Suprapubic skin (tissue), 4 donors: ENCODE data around the gene PF4V1.

Experiments used
- CTCF ChIP-seq, 2 donors: fragments of 200-600 bp in 1 of 2; fragments of 450-650 bp in 1 of 2; sonication (generic) in 1 of 2; IDR thresholded peaks; one replicate each; pipeline ENCODE4 v1.5.1; 2016 to 2019; ENCODE audit warnings: antibody characterized with exemption in 2 of 2, mild to moderate bottlenecking in 1 of 2, moderate library complexity in 1 of 2
- EP300 ChIP-seq: sonication (generic); formaldehyde crosslinking; IDR thresholded peaks from one replicate; pipeline ENCODE4 v1.6.1; 2017; ENCODE audit warnings: antibody characterized with exemption
- POLR2A ChIP-seq, 2 donors: fragments of 450-650 bp; IDR thresholded peaks; one replicate each; pipeline ENCODE4 v1.6.1; 2017; ENCODE audit warnings: antibody characterized with exemption in 2 of 2, mild to moderate bottlenecking in 2 of 2, moderate library complexity in 2 of 2
- POLR2AphosphoS5 ChIP-seq, 3 donors: sonication (generic); formaldehyde crosslinking; IDR thresholded peaks; one replicate each; pipeline ENCODE4 v1.6.1; 2017; ENCODE audit warnings: antibody characterized with exemption in 3 of 3

- TF ChIP-seq CTCF (IDR thresholded peaks at IDR 0.05), result no peak
- no peak for TF ChIP-seq POLR2A (IDR thresholded peaks at IDR 0.05)
- TF ChIP-seq EP300, result no peak
- no peak for TF ChIP-seq POLR2AphosphoS5 (IDR thresholded peaks at IDR 0.05)
Measured at GRCh38 chr4:73841243-73841925, 11.7 kb upstream of the PF4V1 start.
